Stomach (tissue), 9 donors: ENCODE results near the gene DNM3. TPM values are rescaled to one million over a fixed set of nuclear protein-coding genes. Genes with fewer than 3 reads are reported as not detected.

ENCODE experiments used
- DNase-seq, 2 donors: peaks; one replicate each; pipeline versions ENCODE4 v3.0.0 to v3.0.0-alpha.2; 2013 to 2019
- H3K27ac ChIP-seq, 5 donors: fragments of 200-600 bp in 4 of 5; sonication (generic) in 4 of 5; one replicate each; pipeline ENCODE4 v1.5.1; 2013 to 2019; ENCODE audit warnings: mild to moderate bottlenecking in 1 of 5, moderate library complexity in 1 of 5
- H3K27me3 ChIP-seq, 3 donors: fragments of 200-600 bp; sonication (generic); one replicate each; pipeline ENCODE4 v1.5.1; 2017 to 2019; ENCODE audit warnings: mixed run types in 1 of 3
- H3K36me3 ChIP-seq, 4 donors: fragments of 200-600 bp; sonication (generic); 1 replicate in 3 of 4; 2 replicates in 1 of 4; pipeline ENCODE4 v1.5.1; 2016 to 2019
- H3K4me1 ChIP-seq, 4 donors: fragments of 200-600 bp; sonication (generic); one replicate each; pipeline ENCODE4 v1.5.1; 2016 to 2019
- H3K4me3 ChIP-seq, 4 donors: fragments of 200-600 bp; sonication (generic) in 3 of 4; one replicate each; pipeline ENCODE4 v1.5.1; 2016 to 2019; ENCODE audit warnings: mild to moderate bottlenecking in 1 of 4
- H3K9me3 ChIP-seq, 4 donors: fragments of 200-600 bp; sonication (generic); one replicate each; pipeline ENCODE4 v1.5.1; 2016 to 2019
- CTCF ChIP-seq, 7 experiments: fragments of 450-650 bp in 4 of 7; fragments of 200-600 bp in 3 of 7; sonication (generic) in 3 of 7; IDR thresholded peaks; one replicate each; pipeline ENCODE4 v1.5.1; 2016 to 2019; ENCODE audit warnings: antibody characterized with exemption in 7 of 7, control low read depth in 2 of 7, mild to moderate bottlenecking in 1 of 7
- EP300 ChIP-seq: sonication (generic); formaldehyde crosslinking; IDR thresholded peaks from one replicate; pipeline ENCODE4 v1.6.1; 2017; ENCODE audit warnings: antibody characterized with exemption
- POLR2A ChIP-seq, 4 donors: fragments of 450-650 bp; IDR thresholded peaks; one replicate each; pipeline ENCODE4 v1.6.1; 2016; ENCODE audit warnings: antibody characterized with exemption in 4 of 4, control low read depth in 2 of 4, mild to moderate bottlenecking in 1 of 4, moderate library complexity in 1 of 4
- POLR2AphosphoS5 ChIP-seq, 3 donors: sonication (generic); formaldehyde crosslinking; IDR thresholded peaks; one replicate each; pipeline ENCODE4 v1.6.1; 2016; ENCODE audit warnings: antibody characterized with exemption in 3 of 3
- WGBS, 5 donors: extraction: QIAGEN DNeasy Blood & Tissue Kit in 3 of 5; methylation state at CpG; one replicate each; pipeline versions ENCODE4 v1.1.5 to v1.1.7; 2013 to 2018; 5-methylcytosine and 5-hydroxymethylcytosine counted together
- intact Hi-C: fragments of 100-400 bp; cut with DNase I; formaldehyde crosslinking; loops from one replicate; pipeline ENCODE4 v1.15.1; 2023; ENCODE audit warnings: low total_unique reads
- polyA plus RNA-seq, 3 donors: library from polyadenylated mRNA; stranded (reverse); fragments of 200-250 nt; gene quantifications; one replicate each; pipeline ENCODE4 v1.2.3, GENCODE V29; 2013
- total RNA-seq, 5 donors: library from RNA; depleted of rRNA; stranded (reverse); fragments of >200 nt; gene quantifications; one replicate each; pipeline versions ENCODE4 v1.1.0 to v1.2.3, GENCODE V29; 2014 to 2016
- donor health status: healthy with polysubstance abuse.
- donor health status: Bipolar disorder and iron deficiency.
- donor health status: healthy.

Gene DNM3
- total and polyA plus RNA-seq, 8 donors = 0.58 to 13.8 (median 2.2) TPM

- DNase-seq = no peak
- H3K4me1 ChIP-seq = peaks cover 0 to 27% (median 6%) of the 10 kb centered on the region in 4 donors
- no peaks in the 10 kb centered on the region for H3K36me3 ChIP-seq
- TF ChIP-seq CTCF (IDR thresholded peaks at IDR 0.05) (no peak), EP300 (no peak), POLR2A (IDR thresholded peaks at IDR 0.05) (no peak), POLR2AphosphoS5 (IDR thresholded peaks at IDR 0.05) (no peak)
- H3K9me3 ChIP-seq = peaks cover 0 to 7% (median 0%) of the 10 kb centered on the region in 4 donors
- H3K4me3 ChIP-seq = no peak overlapping the region
- intact Hi-C loops = no loop called here
- no peaks in the 10 kb centered on the region for H3K27me3 ChIP-seq
- no peak overlapping the region for H3K27ac ChIP-seq
Measured at GRCh38 chr1:172350856-172351255, 509.6 kb downstream of the DNM3 start.

- no peak overlapping the region for H3K27ac ChIP-seq
- H3K27me3 ChIP-seq = no peaks in the 10 kb centered on the region
- peak in 1 of 2 donors; percentile 67 for DNase-seq
- intact Hi-C loops = no loop called here
- no peaks in the 10 kb centered on the region for H3K36me3 ChIP-seq
- TF ChIP-seq POLR2A (IDR thresholded peaks at IDR 0.05) = no peak
- TF ChIP-seq EP300 = no peak
- TF ChIP-seq CTCF (IDR thresholded peaks at IDR 0.05) = no peak
- no peak for TF ChIP-seq POLR2AphosphoS5 (IDR thresholded peaks at IDR 0.05)
- peaks cover 0 to 32% (median 6%) of the 10 kb centered on the region in 4 donors for H3K4me1 ChIP-seq
- H3K9me3 ChIP-seq = peaks cover 0 to 7% (median 0%) of the 10 kb centered on the region in 4 donors
- H3K4me3 ChIP-seq = no peak overlapping the region
Measured at GRCh38 chr1:172351346-172351745, 510.0 kb downstream of the DNM3 start.

- intact Hi-C loops = no loop called here
- no peak overlapping the region for H3K27ac ChIP-seq
- peak in 1 of 2 donors; percentile 46 for DNase-seq
- H3K9me3 ChIP-seq = peaks cover 0 to 7% (median 0%) of the 10 kb centered on the region in 4 donors
- H3K4me1 ChIP-seq = peaks cover 0 to 36% (median 6%) of the 10 kb centered on the region in 4 donors
- H3K4me3 ChIP-seq = no peak overlapping the region
- TF ChIP-seq POLR2AphosphoS5 (IDR thresholded peaks at IDR 0.05) = no peak
- TF ChIP-seq POLR2A (IDR thresholded peaks at IDR 0.05) = no peak
- no peak for TF ChIP-seq EP300
- no peak for TF ChIP-seq CTCF (IDR thresholded peaks at IDR 0.05)
- WGBS, 5 donors = 39 to 73% (median 63%) methylated on average over 3 of the region's 3 CpGs
- no peaks in the 10 kb centered on the region for H3K36me3 ChIP-seq
- H3K27me3 ChIP-seq = no peaks in the 10 kb centered on the region
Measured at GRCh38 chr1:172351754-172352161, 510.5 kb downstream of the DNM3 start.

- peak in 1 of 2 donors; percentile 34 for DNase-seq
- Histone ChIP-seq H3K4me3 (no peak overlapping the region), H3K27ac (no peak overlapping the region), H3K4me1 (peaks cover 0 to 43% (median 6%) of the 10 kb centered on the region in 4 donors), H3K36me3 (no peaks in the 10 kb centered on the region), H3K27me3 (no peaks in the 10 kb centered on the region), H3K9me3 (peaks cover 0 to 2% (median 0%) of the 10 kb centered on the region in 4 donors)
- TF ChIP-seq POLR2A (IDR thresholded peaks at IDR 0.05) (no peak), CTCF (IDR thresholded peaks at IDR 0.05) (no peak), EP300 (no peak), POLR2AphosphoS5 (IDR thresholded peaks at IDR 0.05) (no peak)
- intact Hi-C loops = no loop called here
- 37 to 48% (median 43%) methylated on average over 1 of the region's 1 CpG for WGBS, 5 donors
Measured at GRCh38 chr1:172352435-172352834, 511.1 kb downstream of the DNM3 start.
